NCI-H1092 treated with DMSO at 0.1 percent for 48 hours (cell line): Measurements from ENCODE around the gene SLC25A42.
A peak's percentile ranks its signal among the peaks of the same experiment; 100 is the strongest.
"Not testable (repeated sequence)": the region's sequence is repeated elsewhere in the genome, so short reads cannot be mapped to it uniquely, and the experiment has no call there.

Experiments
- DNase-seq: peaks from one replicate; lab custom pipeline; 2025; lab: John Stamatoyannopoulos, UW

SLC25A42 gene

DNA sequence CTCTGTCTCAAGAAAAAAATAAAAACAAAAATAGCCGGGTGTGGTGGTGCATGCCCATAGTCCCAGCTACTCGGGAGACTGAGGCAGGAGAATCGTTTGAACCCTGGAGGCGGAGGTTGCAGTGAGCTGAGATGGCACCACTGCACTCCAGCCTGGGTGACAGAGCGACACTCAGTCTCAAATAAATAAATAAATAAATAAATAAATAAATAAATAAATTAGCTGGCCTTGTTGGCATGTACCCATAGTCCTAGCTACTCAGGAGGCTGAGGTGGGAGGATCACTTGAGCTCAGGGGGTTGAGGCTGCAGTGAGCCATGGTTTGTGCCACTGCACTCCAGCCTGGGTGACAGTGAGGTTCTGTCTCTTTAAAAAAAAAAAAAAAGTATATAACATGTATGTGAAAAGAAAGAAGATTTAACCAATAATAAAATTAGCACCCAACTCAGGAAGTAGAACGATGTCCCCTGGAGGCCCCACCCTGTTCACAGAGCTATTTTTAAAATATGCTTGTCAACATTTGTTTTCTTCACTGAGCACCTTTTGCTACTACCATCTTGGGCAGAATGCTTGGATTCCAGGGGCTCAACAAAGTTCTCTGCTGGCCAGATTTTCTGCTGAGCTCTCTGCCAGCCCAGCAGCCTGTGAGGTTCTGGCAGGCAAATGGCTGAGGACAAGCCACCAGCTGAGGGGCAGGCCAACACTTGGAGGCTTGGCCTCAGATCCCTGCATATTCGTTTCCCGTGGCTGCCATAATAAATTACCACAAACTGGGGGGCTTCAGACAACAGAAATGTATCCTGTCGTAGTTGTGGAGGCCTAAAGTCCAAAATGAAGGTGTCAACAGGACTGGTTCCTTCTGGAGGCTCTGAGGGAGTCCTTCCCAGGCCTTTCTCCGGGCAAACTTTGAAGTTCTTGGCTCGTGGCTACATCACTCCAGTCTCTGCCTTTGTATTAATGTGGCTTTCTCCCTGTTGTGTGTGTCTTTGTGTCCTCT is 5.2 kb downstream of the SLC25A42 start:
- DNase-seq = no peak

DNA sequence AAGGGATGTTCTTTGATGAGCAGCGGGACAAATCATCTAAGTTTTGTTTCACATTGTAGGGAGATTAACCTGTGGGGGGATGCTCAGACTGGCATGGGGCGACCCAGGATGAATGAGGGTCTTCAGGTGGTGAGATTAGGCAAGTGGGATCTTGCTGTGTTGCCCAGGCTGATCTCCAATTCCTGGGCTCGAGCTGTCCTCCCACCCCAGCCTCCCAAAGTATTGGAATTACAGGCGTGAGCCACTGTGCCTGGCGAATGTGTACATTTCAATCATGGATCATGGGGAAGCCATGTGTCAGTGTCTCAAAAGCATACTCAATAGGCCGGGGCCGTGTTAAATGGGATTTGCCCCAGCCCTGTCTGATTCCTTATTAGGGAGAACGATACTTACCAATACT is 8.1 kb downstream of the SLC25A42 start:
- no peak for DNase-seq

GRCh38 chr19:19074196-19074882 is 10.5 kb downstream of the SLC25A42 start:
- DNase-seq = no peak

- no peak for DNase-seq
These were observed 11.3 kb downstream of the SLC25A42 start for GRCh38 chr19:19075126-19075525.

DNA sequence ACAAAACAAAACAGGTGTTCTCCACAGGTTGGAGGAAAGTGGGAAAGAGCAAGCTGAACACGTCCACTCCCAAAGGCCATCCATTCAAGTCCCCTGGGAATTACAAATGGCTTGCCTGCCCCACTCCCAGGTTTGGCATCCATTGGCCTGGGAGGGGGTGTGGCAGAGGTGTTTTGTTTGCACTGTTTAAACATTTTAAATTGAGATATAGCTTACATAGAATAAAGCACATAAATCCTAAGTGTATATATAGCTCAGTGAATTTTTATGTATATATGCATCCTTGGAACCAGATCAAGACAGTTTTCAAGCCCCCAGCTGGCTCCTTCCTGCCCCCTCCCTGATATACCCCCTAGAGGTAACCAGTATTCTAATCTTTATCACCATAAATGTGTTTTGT is 12.7 kb downstream of the SLC25A42 start:
- DNase-seq = no peak

DNA sequence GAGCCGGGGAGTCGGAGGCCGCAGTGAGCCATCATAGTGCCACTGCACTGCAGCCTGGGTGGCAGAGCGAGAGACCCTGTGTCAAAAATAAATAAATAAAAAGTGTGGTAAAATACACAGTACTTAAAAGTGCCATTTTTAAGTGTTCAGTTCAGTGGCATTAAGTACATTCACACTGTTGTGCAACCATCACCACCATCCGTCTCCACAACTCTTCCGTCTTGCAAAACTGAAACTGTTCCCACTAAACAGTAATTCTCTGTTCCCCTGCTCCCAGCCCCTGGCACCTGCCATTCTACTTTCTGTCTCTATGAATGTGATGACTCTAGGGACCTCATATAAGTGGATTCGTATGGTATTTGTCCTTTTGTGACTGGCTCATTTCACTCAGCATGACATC is 13.3 kb downstream of the SLC25A42 start:
- DNase-seq = peak; percentile 71

- DNase-seq = no peak
These were observed 15.0 kb downstream of the SLC25A42 start for GRCh38 chr19:19078801-19079200.

DNA sequence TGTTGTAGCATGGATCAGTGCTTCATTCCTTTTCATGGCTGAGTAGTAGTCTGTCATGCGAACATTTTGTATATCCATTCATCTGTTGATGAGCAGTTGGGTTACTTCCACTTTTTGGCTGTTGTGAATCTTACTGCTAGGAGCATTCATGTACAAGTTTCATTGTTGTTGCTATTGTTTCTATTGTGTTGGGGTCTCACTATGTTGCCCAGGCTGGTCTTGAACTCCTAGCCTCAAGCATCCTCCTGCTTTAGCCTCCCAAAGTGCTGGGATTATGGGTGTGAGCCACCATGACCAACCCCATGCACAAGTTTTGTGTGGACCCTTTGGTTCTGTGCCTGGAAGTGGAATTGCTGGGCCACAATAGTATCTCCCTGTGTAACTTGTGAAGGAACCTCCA is 15.8 kb downstream of the SLC25A42 start:
- no peak for DNase-seq

DNA sequence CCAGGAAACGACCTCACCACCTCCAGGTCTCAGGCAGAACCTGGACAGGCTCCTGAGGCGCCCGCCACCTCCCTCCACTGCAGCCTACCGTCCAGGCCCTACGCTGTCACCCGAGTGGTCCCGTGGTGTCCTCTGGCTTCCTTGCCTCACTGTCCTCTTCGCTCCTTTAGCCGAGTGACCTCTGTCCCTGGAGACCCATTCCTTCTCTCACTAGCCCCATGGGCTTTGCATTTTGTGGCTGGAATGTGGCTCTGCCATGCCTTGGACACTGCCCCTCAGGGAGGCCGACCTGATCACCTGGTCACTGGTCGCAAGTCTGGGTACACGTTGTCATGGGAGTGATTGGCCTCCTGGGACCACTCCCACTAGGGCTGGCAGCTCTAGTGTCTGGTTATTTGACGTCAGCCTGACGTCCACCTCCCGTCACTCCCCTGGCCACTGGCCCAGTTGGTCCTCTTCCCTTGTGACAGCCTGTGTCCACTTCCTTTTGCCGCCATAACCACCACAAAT is 17.9 kb downstream of the SLC25A42 start:
- DNase-seq = no peak

DNA sequence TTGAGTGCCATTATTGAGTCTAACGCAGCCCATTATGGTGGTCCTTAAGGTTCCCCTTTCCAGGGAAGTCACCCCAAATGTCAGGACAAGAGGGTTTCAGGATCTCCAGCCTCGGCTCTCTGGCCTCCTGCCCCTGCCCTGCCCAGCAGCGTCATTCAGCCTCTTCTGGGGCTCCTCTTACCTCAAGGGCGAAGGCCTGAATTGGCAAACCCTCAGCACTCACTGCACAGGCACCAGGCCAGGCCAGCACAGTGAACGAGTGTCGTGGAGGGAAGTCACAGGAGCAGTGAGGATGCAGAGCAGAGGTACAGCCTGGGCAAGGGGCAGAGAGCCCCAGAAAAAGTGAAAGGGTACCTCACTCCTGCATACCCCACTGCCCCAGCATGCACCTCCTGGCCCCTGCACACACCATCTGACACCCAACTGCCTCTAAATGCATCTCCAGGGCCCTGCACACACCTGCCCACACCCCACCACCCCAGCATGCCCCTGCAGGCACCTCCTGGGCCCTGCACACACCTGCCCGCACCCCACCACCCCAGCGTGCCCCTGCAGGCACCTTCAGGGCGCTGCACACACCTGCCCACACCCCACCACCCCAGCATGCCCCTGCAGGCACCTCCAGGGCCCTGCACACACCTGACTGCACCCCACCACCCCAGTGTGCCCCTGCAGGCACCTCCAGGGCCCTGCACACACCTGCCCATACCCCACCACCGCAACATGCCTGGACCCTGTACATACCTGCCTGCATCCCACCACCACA is 19.8 kb downstream of the SLC25A42 start:
- no peak for DNase-seq

- DNase-seq = no peak
These were observed 23.9 kb downstream of the SLC25A42 start for GRCh38 chr19:19087676-19088075.

DNA sequence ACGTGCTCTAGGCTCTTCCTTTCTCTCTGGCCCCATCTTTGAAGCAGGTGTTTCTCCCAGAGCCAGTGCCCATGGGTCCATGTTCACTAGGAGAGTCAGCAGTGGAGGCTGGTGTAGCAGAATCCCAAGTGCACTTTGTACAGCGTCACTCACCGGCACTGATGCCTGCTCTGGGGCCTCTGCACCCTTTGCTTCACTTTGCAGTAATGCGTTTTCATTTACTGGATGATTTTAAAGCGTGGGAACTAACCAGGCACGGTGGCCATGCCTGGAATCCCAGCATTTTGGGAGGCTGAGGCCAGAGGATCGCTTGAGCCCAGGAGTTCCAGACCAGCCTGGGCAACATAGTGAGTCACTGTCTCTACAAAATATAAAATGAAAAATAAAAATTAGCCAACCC is 30.7 kb downstream of the SLC25A42 start:
- DNase-seq = no peak

GRCh38 chr19:19095691-19096090 is 31.9 kb downstream of the SLC25A42 start:
- DNase-seq = no peak

DNA sequence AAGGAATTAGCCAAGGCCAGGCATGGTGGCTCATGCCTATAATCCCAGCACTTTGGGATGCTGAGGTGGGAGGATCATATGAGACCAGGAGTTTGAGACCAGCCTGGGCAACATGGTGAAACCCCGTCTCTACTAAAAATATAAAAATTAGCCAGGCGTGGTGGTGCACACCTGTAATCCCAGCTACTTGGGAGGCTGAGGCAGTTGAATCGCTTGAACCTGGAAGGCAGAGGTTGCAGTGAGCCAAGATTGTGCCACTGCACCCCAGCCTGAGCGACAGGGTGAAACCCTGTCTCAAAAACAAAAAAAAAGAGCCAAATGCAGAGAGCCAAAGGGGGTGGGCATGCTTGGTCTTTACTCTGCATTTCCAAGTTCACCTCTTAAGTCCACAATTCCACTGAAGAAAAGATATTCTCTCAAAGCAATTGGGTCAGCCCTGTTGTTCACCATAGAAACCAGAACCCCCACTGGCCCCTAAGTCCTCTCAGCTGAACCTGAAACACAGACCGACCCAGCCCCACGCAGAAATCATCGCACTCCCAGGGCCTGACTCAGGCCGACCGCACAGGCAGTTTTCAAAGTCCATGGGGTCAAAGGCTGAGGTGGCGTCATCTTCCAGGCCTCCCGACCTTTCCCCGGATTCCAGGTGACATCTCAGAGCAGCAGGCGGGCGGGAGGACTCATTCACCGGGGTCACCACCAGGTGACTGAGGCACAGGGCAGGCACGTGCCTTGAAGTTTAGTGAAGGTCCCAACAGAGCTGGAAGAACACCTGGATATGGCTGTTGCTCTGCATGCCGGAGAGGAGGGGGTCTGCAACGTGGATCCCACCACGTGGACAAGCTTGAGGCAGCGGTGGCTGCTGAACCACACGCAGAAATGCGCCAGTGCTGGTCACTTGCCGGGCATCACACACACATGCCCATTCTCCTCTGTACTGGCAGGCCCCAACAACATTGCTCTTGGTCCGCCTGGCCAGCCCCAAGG is 33.1 kb downstream of the SLC25A42 start:
- no peak for DNase-seq

- DNase-seq = no peak
These were observed 34.4 kb downstream of the SLC25A42 start for GRCh38 chr19:19098084-19098702.

- no peak for DNase-seq
These were observed 35.2 kb downstream of the SLC25A42 start for GRCh38 chr19:19098703-19099632.

- DNase-seq = no peak
These were observed 37.7 kb downstream of the SLC25A42 start for GRCh38 chr19:19101540-19101939.

DNA sequence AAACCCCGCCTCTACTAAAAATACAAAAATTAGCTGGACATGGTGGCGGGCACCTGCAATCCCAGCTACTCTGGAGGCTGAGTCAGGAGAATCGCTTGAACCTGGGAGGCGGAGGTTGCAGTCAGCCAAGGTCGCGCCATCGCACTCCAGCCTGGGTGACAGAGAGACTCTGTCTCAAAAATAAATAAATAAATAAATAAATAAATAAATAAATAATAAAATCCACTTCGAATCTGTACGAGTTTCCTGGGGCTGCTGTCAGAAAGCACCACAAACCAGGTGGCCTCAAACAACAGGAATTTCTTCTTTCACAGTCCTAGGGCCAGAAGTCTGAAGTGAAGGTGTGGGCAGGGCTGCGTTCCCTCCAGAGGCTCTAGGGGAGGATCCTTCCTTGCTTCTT is 38.8 kb downstream of the SLC25A42 start:
- DNase-seq = not testable (repeated sequence)

DNA sequence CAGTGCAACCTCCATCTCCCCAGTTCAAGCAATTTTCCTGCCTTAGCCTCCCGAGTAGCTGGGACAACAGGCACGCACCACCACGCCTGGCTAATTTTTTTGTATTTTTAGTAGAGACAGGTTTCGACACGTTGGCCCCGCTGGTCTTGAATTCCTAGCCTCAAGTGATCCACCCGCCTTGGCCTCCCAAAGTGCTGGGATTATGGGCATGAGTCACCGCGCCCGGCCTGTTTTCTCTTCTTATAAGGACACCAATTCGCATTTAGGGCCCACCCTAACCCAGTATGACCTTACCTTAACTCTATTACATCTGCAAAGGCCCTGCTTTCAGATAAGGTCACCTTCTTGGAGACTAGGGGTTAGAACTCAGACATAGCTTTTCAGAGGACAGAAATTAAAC is 39.4 kb downstream of the SLC25A42 start:
- no peak for DNase-seq
